Tibial nerve (tissue), 4 donors: Measurements from ENCODE around the gene MOB1A. TPM values are rescaled to one million over a fixed set of nuclear protein-coding genes. Genes with fewer than 3 reads are reported as not detected.
"Not testable (repeated sequence)": the region's sequence is repeated elsewhere in the genome, so short reads cannot be mapped to it uniquely, and the experiment has no call there.

Experiments used
- DNase-seq, 2 donors: peaks; one replicate each; pipeline ENCODE4 v3.0.0-alpha.2; 2019; ENCODE audit warnings: low spot score in 2 of 2
- H3K27ac ChIP-seq, 4 donors: fragments of 200-600 bp; sonication (generic) in 3 of 4; one replicate each; pipeline ENCODE4 v1.5.1; 2017 to 2019; ENCODE audit warnings: mild to moderate bottlenecking in 1 of 4
- H3K27me3 ChIP-seq, 2 donors: fragments of 200-600 bp; sonication (generic) in 1 of 2; one replicate each; pipeline versions ENCODE4 v1.5.1 to v1.6.0; 2017 to 2019
- H3K36me3 ChIP-seq, 3 donors: fragments of 200-600 bp; sonication (generic); one replicate each; pipeline ENCODE4 v1.5.1; 2018 to 2019
- H3K4me1 ChIP-seq, 4 donors: fragments of 200-600 bp; sonication (generic) in 3 of 4; one replicate each; pipeline ENCODE4 v1.5.1; 2017 to 2019
- H3K4me3 ChIP-seq, 4 donors: fragments of 200-600 bp; sonication (generic) in 3 of 4; one replicate each; pipeline ENCODE4 v1.5.1; 2017 to 2019; ENCODE audit warnings: mild to moderate bottlenecking in 1 of 4, moderate library complexity in 1 of 4
- H3K9me3 ChIP-seq, 4 donors: fragments of 200-600 bp; sonication (generic) in 3 of 4; one replicate each; pipeline ENCODE4 v1.5.1; 2017 to 2019
- CTCF ChIP-seq, 5 experiments: fragments of 200-600 bp in 3 of 5; fragments of 450-650 bp in 2 of 5; sonication (generic) in 3 of 5; IDR thresholded peaks; one replicate each; pipeline ENCODE4 v1.5.1; 2016 to 2019; ENCODE audit warnings: antibody characterized with exemption in 5 of 5, mild to moderate bottlenecking in 3 of 5, moderate library complexity in 2 of 5
- EP300 ChIP-seq, 2 donors: sonication (generic); formaldehyde crosslinking; IDR thresholded peaks; one replicate each; pipeline ENCODE4 v1.6.1; 2017; ENCODE audit warnings: antibody characterized with exemption in 2 of 2, mild to moderate bottlenecking in 1 of 2
- POLR2A ChIP-seq, 2 donors: fragments of 450-650 bp; IDR thresholded peaks; one replicate each; pipeline ENCODE4 v1.6.1; 2017; ENCODE audit warnings: antibody characterized with exemption in 2 of 2, mild to moderate bottlenecking in 2 of 2, moderate library complexity in 2 of 2
- WGBS, 2 donors: methylation state at CpG; one replicate each; pipeline ENCODE4 v1.1.5; 2018; 5-methylcytosine and 5-hydroxymethylcytosine counted together
- total RNA-seq, 4 donors: library from RNA; depleted of rRNA; stranded (reverse); fragments of >200 nt; gene quantifications; one replicate each; pipeline ENCODE4 v1.1.0, GENCODE V29; 2016

MOB1A gene
- total RNA-seq, 4 donors from 2014 or later = 55.3 to 69.9 (median 60.2) TPM

- Histone ChIP-seq H3K27me3 (no peaks in the 10 kb centered on the region), H3K36me3 (no peaks in the 10 kb centered on the region), H3K4me1 (no peaks in the 10 kb centered on the region), H3K27ac (no peak overlapping the region), H3K9me3 (no peaks in the 10 kb centered on the region), H3K4me3 (no peak overlapping the region)
- TF ChIP-seq CTCF (IDR thresholded peaks at IDR 0.05) (no peak), POLR2A (IDR thresholded peaks at IDR 0.05) (no peak), EP300 (IDR thresholded peaks at IDR 0.05) (no peak)
- no peak for DNase-seq
- WGBS, 2 donors = 75 to 76% methylated on average over 6 of the region's 6 CpGs
Observed at GRCh38 chr2:74191596-74192380, 13.1 kb upstream of the MOB1A start.

- no peak for TF ChIP-seq POLR2A (IDR thresholded peaks at IDR 0.05)
Observed at GRCh38 chr2:74188696-74189095, 10.0 kb upstream of the MOB1A start.

GRCh38 chr2:74188018-74188601, 9.4 kb upstream of the MOB1A start:
- WGBS, 2 donors = 87 to 90% methylated on average over 6 of the region's 6 CpGs
- no peak for TF ChIP-seq CTCF (IDR thresholded peaks at IDR 0.05)
- TF ChIP-seq EP300 (IDR thresholded peaks at IDR 0.05) = no peak
- TF ChIP-seq POLR2A (IDR thresholded peaks at IDR 0.05) = no peak
- no peak overlapping the region for H3K4me3 ChIP-seq
- H3K4me1 ChIP-seq = no peaks in the 10 kb centered on the region
- no peaks in the 10 kb centered on the region for H3K27me3 ChIP-seq
- no peaks in the 10 kb centered on the region for H3K9me3 ChIP-seq
- DNase-seq = no peak
- no peaks in the 10 kb centered on the region for H3K36me3 ChIP-seq
- H3K27ac ChIP-seq = no peak overlapping the region

More at GRCh38 chr2:74188696-74189095, 10.0 kb upstream of the MOB1A start:
- no peaks in the 10 kb centered on the region for H3K27me3 ChIP-seq
- H3K27ac ChIP-seq = no peak overlapping the region
- 92 to 93% methylated on average over 3 of the region's 3 CpGs for WGBS, 2 donors
- DNase-seq = no peak
- no peaks in the 10 kb centered on the region for H3K36me3 ChIP-seq
- H3K4me3 ChIP-seq = no peak overlapping the region
- H3K9me3 ChIP-seq = no peaks in the 10 kb centered on the region
- no peaks in the 10 kb centered on the region for H3K4me1 ChIP-seq

- not testable (repeated sequence) for H3K4me1 ChIP-seq, H3K9me3 ChIP-seq, H3K27me3 ChIP-seq, H3K36me3 ChIP-seq, H3K4me3 ChIP-seq, DNase-seq
- H3K27ac ChIP-seq = peak overlapping the region in 2 of 4 donors; percentile 24 to 55
- WGBS, 2 donors = 90 to 93% methylated on average over 15 of the region's 15 CpGs
Observed at GRCh38 chr2:74186706-74187105, 8.0 kb upstream of the MOB1A start.

GRCh38 chr2:74186038-74186437, 7.4 kb upstream of the MOB1A start:
- no peak overlapping the region for H3K4me3 ChIP-seq
- H3K27ac ChIP-seq = peak overlapping the region in 2 of 4 donors; percentile 24 to 55
- no peaks in the 10 kb centered on the region for H3K9me3 ChIP-seq
- WGBS, 2 donors = 71 to 80% methylated on average over 9 of the region's 9 CpGs
- DNase-seq = peak in 1 of 2 donors; percentile 23
- TF ChIP-seq POLR2A (IDR thresholded peaks at IDR 0.05) = no peak
- peak in 1 of 2 donors; percentile 33 for TF ChIP-seq EP300 (IDR thresholded peaks at IDR 0.05)
- H3K36me3 ChIP-seq = no peaks in the 10 kb centered on the region
- no peaks in the 10 kb centered on the region for H3K27me3 ChIP-seq
- H3K4me1 ChIP-seq = no peaks in the 10 kb centered on the region

GRCh38 chr2:74183878-74184277, 5.2 kb upstream of the MOB1A start:
- H3K27ac ChIP-seq = no peak overlapping the region
- no peaks in the 10 kb centered on the region for H3K36me3 ChIP-seq
- H3K9me3 ChIP-seq = no peaks in the 10 kb centered on the region
- no peak for DNase-seq
- H3K27me3 ChIP-seq = no peaks in the 10 kb centered on the region
- 84 to 87% methylated on average over 2 of the region's 2 CpGs for WGBS, 2 donors
- peaks cover 0 to 4% (median 4%) of the 10 kb centered on the region in 4 donors for H3K4me1 ChIP-seq
- TF ChIP-seq CTCF (IDR thresholded peaks at IDR 0.05) = no peak
- H3K4me3 ChIP-seq = no peak overlapping the region
